ENCODE results near the gene SLC8A3. TPM values are rescaled to one million over a fixed set of nuclear protein-coding genes. Genes with fewer than 3 reads are reported as not detected.
A peak's percentile ranks its signal among the peaks of the same experiment; 100 is the strongest.
"Not testable (repeated sequence)": the region's sequence is repeated elsewhere in the genome, so short reads cannot be mapped to it uniquely, and the experiment has no call there.

Gene SLC8A3
- total RNA-seq, result under 1 TPM; 0.52 to 0.57 TPM

- Mint-ChIP-seq H3K9me3 (no peaks in the 10 kb centered on the region), H3K27ac (peak within 1 kb of the TSS; percentile 27), H3K27me3 (ENCODE audit: low read depth) (peaks cover 65% of the 10 kb centered on the region), H3K36me3 (ENCODE audit: low read depth) (no peaks in the 10 kb centered on the region), H3K4me1 (ENCODE audit: low read depth) (peaks cover 14% of the 10 kb centered on the region), H3K4me3 (peak within 1 kb of the TSS; percentile 82)
- CTCF ChIA-PET, result no interaction called here
- peak; percentile 72 for DNase-seq
- intact Hi-C loops (cut with micrococcal nuclease), result no loop called here
These were observed at the start of gene SLC8A3 for GRCh38 chr14:70188659-70189455. SLC8A3 (minus strand) TSS chr14:70188951; CDS start chr14:70168422, 20,529 bp downstream.

- no peak overlapping the region for H3K27ac Mint-ChIP-seq
- intact Hi-C loops (cut with micrococcal nuclease), result no loop called here
- H3K36me3 Mint-ChIP-seq (ENCODE audit: low read depth), result no peaks in the 10 kb centered on the region
- DNase-seq, result no peak
- peaks cover 4% of the 10 kb centered on the region for H3K9me3 Mint-ChIP-seq
- peaks cover 24% of the 10 kb centered on the region for H3K27me3 Mint-ChIP-seq (ENCODE audit: low read depth)
- H3K4me3 Mint-ChIP-seq, result no peak overlapping the region
- CTCF ChIA-PET, result interaction anchor here (0.5 to 0.7 kb wide), 2 partner anchors 30 to 653 kb away, joined by 3 to 4 read pairs; no protein-coding TSS in a partner anchor
- H3K4me1 Mint-ChIP-seq (ENCODE audit: low read depth), result no peaks in the 10 kb centered on the region
These were observed 49.0 kb upstream of the SLC8A3 start for GRCh38 chr14:70237710-70238109.

- Mint-ChIP-seq H3K36me3 (ENCODE audit: low read depth) (no peaks in the 10 kb centered on the region), H3K27me3 (ENCODE audit: low read depth) (peaks cover 19% of the 10 kb centered on the region), H3K27ac (no peak overlapping the region), H3K9me3 (no peaks in the 10 kb centered on the region), H3K4me3 (no peak overlapping the region), H3K4me1 (ENCODE audit: low read depth) (no peaks in the 10 kb centered on the region)
- no peak for DNase-seq
- intact Hi-C loops (cut with micrococcal nuclease), result no loop called here
- CTCF ChIA-PET, result no interaction called here
These were observed 45.6 kb upstream of the SLC8A3 start for GRCh38 chr14:70234066-70234950.

GRCh38 chr14:70231756-70232544 is 43.2 kb upstream of the SLC8A3 start:
- H3K4me3 Mint-ChIP-seq; intact Hi-C loops (cut with micrococcal nuclease); DNase-seq; CTCF ChIA-PET; H3K36me3 Mint-ChIP-seq (ENCODE audit: low read depth); H3K27ac Mint-ChIP-seq; H3K4me1 Mint-ChIP-seq (ENCODE audit: low read depth); H3K9me3 Mint-ChIP-seq: not testable (repeated sequence)
- peaks cover 33% of the 10 kb centered on the region for H3K27me3 Mint-ChIP-seq (ENCODE audit: low read depth)

- H3K9me3 Mint-ChIP-seq; H3K36me3 Mint-ChIP-seq (ENCODE audit: low read depth); DNase-seq; H3K27ac Mint-ChIP-seq; CTCF ChIA-PET; intact Hi-C loops (cut with micrococcal nuclease); H3K4me1 Mint-ChIP-seq (ENCODE audit: low read depth); H3K4me3 Mint-ChIP-seq: not testable (repeated sequence)
- H3K27me3 Mint-ChIP-seq (ENCODE audit: low read depth), result peaks cover 30% of the 10 kb centered on the region
These were observed 41.3 kb upstream of the SLC8A3 start for GRCh38 chr14:70229877-70230640.

GRCh38 chr14:70213721-70214282 is 25.1 kb upstream of the SLC8A3 start:
- intact Hi-C loops (cut with micrococcal nuclease), result no loop called here
- no peak overlapping the region for H3K4me3 Mint-ChIP-seq
- no peak overlapping the region for H3K27ac Mint-ChIP-seq
- no peak for DNase-seq
- H3K36me3 Mint-ChIP-seq (ENCODE audit: low read depth), result no peaks in the 10 kb centered on the region
- H3K4me1 Mint-ChIP-seq (ENCODE audit: low read depth), result no peaks in the 10 kb centered on the region
- CTCF ChIA-PET, result interaction anchor here (0.6 to 0.7 kb wide), 2 partner anchors 104 to 139 kb away, joined by 3 to 4 read pairs; no protein-coding TSS in a partner anchor
- H3K27me3 Mint-ChIP-seq (ENCODE audit: low read depth), result peaks cover 17% of the 10 kb centered on the region
- H3K9me3 Mint-ChIP-seq, result no peaks in the 10 kb centered on the region

GRCh38 chr14:70212752-70213151 is 24.0 kb upstream of the SLC8A3 start:
- peaks cover 3% of the 10 kb centered on the region for H3K4me1 Mint-ChIP-seq (ENCODE audit: low read depth)
- no peak overlapping the region for H3K27ac Mint-ChIP-seq
- intact Hi-C loops (cut with micrococcal nuclease), result no loop called here
- no peaks in the 10 kb centered on the region for H3K9me3 Mint-ChIP-seq
- DNase-seq, result no peak
- H3K27me3 Mint-ChIP-seq (ENCODE audit: low read depth), result peaks cover 14% of the 10 kb centered on the region
- H3K36me3 Mint-ChIP-seq (ENCODE audit: low read depth), result no peaks in the 10 kb centered on the region
- no peak overlapping the region for H3K4me3 Mint-ChIP-seq
- CTCF ChIA-PET, result interaction anchor here (0.7 kb wide), 1 partner anchor 140 kb away, joined by 3 read pairs; no protein-coding TSS in a partner anchor

- Mint-ChIP-seq H3K4me1 (ENCODE audit: low read depth) (peaks cover 3% of the 10 kb centered on the region), H3K27me3 (ENCODE audit: low read depth) (peaks cover 35% of the 10 kb centered on the region), H3K36me3 (ENCODE audit: low read depth) (no peaks in the 10 kb centered on the region), H3K9me3 (no peaks in the 10 kb centered on the region), H3K27ac (no peak overlapping the region), H3K4me3 (no peak overlapping the region)
- intact Hi-C loops (cut with micrococcal nuclease), result no loop called here
- CTCF ChIA-PET, result no interaction called here
- no peak for DNase-seq
These were observed 19.6 kb upstream of the SLC8A3 start for GRCh38 chr14:70208380-70208779.

- H3K27ac Mint-ChIP-seq, result no peak overlapping the region
- no peak overlapping the region for H3K4me3 Mint-ChIP-seq
- CTCF ChIA-PET, result no interaction called here
- no peaks in the 10 kb centered on the region for H3K36me3 Mint-ChIP-seq (ENCODE audit: low read depth)
- intact Hi-C loops (cut with micrococcal nuclease), result no loop called here
- H3K9me3 Mint-ChIP-seq, result no peaks in the 10 kb centered on the region
- peaks cover 39% of the 10 kb centered on the region for H3K27me3 Mint-ChIP-seq (ENCODE audit: low read depth)
- H3K4me1 Mint-ChIP-seq (ENCODE audit: low read depth), result peaks cover 3% of the 10 kb centered on the region
- DNase-seq, result no peak
These were observed 14.9 kb upstream of the SLC8A3 start for GRCh38 chr14:70203686-70204085.

GRCh38 chr14:70201994-70202393 is 13.2 kb upstream of the SLC8A3 start:
- Mint-ChIP-seq H3K4me3 (no peak overlapping the region), H3K4me1 (ENCODE audit: low read depth) (no peaks in the 10 kb centered on the region), H3K36me3 (ENCODE audit: low read depth) (no peaks in the 10 kb centered on the region), H3K27me3 (ENCODE audit: low read depth) (peaks cover 43% of the 10 kb centered on the region), H3K27ac (no peak overlapping the region), H3K9me3 (no peaks in the 10 kb centered on the region)
- CTCF ChIA-PET, result no interaction called here
- intact Hi-C loops (cut with micrococcal nuclease), result no loop called here
- DNase-seq, result no peak

- intact Hi-C loops (cut with micrococcal nuclease), result no loop called here
- Mint-ChIP-seq H3K9me3 (peaks cover 10% of the 10 kb centered on the region), H3K4me3 (no peak overlapping the region), H3K27ac (no peak overlapping the region), H3K4me1 (ENCODE audit: low read depth) (peaks cover 3% of the 10 kb centered on the region), H3K27me3 (ENCODE audit: low read depth) (peaks cover 74% of the 10 kb centered on the region), H3K36me3 (ENCODE audit: low read depth) (no peaks in the 10 kb centered on the region)
- no peak for DNase-seq
- CTCF ChIA-PET, result no interaction called here
These were observed 4.6 kb upstream of the SLC8A3 start for GRCh38 chr14:70193396-70193795.

All from activated naive CD4-positive, alpha-beta T cell treated with anti-CD3 and anti-CD28 coated beads for 36 hours (primary cell).